ENCODE results near the gene EEF1E1.
A peak's percentile ranks its signal among the peaks of the same experiment; 100 is the strongest.

The EEF1E1 gene

DNA sequence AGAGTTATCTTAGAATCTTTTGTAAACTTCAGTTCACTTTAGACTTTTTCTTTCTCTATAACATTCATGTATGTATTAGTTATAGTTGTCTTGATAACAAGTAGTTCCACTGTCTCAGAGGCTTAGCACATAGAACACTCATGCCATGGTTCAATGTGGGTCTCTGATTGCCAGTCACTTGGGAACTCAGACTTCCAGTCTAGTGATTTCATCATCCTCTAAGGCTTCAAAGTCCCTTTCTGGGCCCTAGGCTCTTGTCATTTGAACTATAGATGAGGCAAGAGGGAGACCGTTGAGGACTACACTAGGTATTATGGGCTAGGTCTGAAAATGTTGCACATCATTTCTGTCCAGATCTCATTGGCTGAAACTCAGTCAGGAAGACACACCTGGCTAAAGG lies 8.4 kb upstream of the EEF1E1 start:
- Histone ChIP-seq H3K23ac (ENCODE audit: low read depth, low read length, poor library complexity) (no peak overlapping the region), H2AFZ (ENCODE audit: low read length) (no peak overlapping the region), H2AK5ac (ENCODE audit: low read depth, low read length) (no peak overlapping the region), H3K4ac (ENCODE audit: low read length) (no peak overlapping the region), H3K14ac (ENCODE audit: low read length) (no peak overlapping the region), H3K27me3 (ENCODE audit: control insufficient read depth in 3 of 3, insufficient read depth in 3 of 3, low read depth in 1 of 3, low read length in 3 of 3) (peaks cover 0 to 15% (median 0%) of the 10 kb centered on the region in 3 experiments), H3K18ac (ENCODE audit: low read length) (no peak overlapping the region), H3K9ac (ENCODE audit: low read depth, low read length, poor library complexity) (no peak overlapping the region), H3K4me2 (ENCODE audit: insufficient read depth, low read length, poor library complexity, severe bottlenecking) (no peak overlapping the region), H2BK15ac (ENCODE audit: low read length) (no peak overlapping the region), H2BK5ac (ENCODE audit: low read length) (no peak overlapping the region), H4K8ac (ENCODE audit: low read depth, low read length) (no peak overlapping the region), H3K4me3 (ENCODE audit: low read length in 2 of 2) (no peak overlapping the region), H3K27ac (replicated peaks; ENCODE audit: low read length) (no peak overlapping the region), H3K79me1 (ENCODE audit: low read depth, low read length) (no peaks in the 10 kb centered on the region), H2BK12ac (ENCODE audit: low read length) (no peak overlapping the region), H3K9me3 (replicated peaks in 1 of 2; ENCODE audit: control insufficient read depth in 2 of 2, insufficient read depth in 1 of 2, low read depth in 1 of 2, low read length in 2 of 2) (no peaks in the 10 kb centered on the region), H4K91ac (ENCODE audit: low read depth, low read length, poor library complexity) (no peak overlapping the region), H3K36me3 (replicated peaks in 1 of 2; ENCODE audit: control insufficient read depth in 2 of 2, insufficient read depth in 2 of 2, low read length in 2 of 2) (no peaks in the 10 kb centered on the region), H3K4me1 (ENCODE audit: control insufficient read depth in 2 of 2, insufficient read depth in 1 of 2, low read depth in 1 of 2, low read length in 2 of 2) (peaks cover 0 to 4% of the 10 kb centered on the region in 2 donors), H2BK120ac (ENCODE audit: low read depth, low read length) (no peak overlapping the region)
- no peak for DNase-seq (ENCODE audit: low spot score)
- no CpG with 5 or more reads among the region's 1 CpG for WGBS, 2 donors (ENCODE audit: extremely low coverage in 2 of 2, insufficient read length in 2 of 2, insufficient replicate concordance in 1 of 2)

DNA sequence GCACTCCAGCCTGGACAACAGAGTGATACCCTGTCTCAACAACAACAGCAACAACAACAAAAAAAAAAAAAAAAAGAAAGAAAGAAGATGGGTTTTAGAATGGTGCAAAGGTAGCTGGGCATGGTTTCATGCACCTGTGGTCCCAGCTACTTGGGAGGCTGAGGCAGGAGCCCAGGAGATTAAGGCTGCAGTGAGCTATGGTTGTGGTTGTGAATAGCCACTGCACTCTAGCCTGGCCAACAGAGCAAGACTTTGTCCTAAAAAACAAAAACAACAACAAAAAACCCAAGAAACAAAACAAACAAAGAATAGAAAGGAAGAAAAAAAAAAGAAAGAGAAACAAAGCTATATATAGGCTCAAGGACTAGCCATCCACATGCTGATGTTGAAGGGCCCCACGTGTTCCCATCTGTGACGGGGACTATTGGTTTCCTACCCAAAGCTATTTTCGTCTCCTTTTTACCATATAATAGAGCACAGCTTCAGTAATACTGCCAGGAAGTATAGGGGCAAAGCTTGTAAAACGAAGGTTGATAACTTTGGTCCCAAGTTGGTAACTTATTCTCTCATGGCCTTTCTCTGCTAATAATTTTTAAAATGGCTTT lies 7.9 kb upstream of the EEF1E1 start:
- peaks cover 0 to 15% (median 0%) of the 10 kb centered on the region in 3 experiments for H3K27me3 ChIP-seq (ENCODE audit: control insufficient read depth in 3 of 3, insufficient read depth in 3 of 3, low read depth in 1 of 3, low read length in 3 of 3)
- no peak overlapping the region for H3K4me2 ChIP-seq (ENCODE audit: insufficient read depth, low read length, poor library complexity, severe bottlenecking)
- H3K9me3 ChIP-seq (replicated peaks in 1 of 2; ENCODE audit: control insufficient read depth in 2 of 2, insufficient read depth in 1 of 2, low read depth in 1 of 2, low read length in 2 of 2), result no peaks in the 10 kb centered on the region
- H2BK15ac ChIP-seq (ENCODE audit: low read length), result no peak overlapping the region
- H2BK5ac ChIP-seq (ENCODE audit: low read length), result no peak overlapping the region
- H3K23ac ChIP-seq (ENCODE audit: low read depth, low read length, poor library complexity), result no peak overlapping the region
- WGBS, 2 donors (ENCODE audit: extremely low coverage in 2 of 2, insufficient read length in 2 of 2, insufficient replicate concordance in 1 of 2), result no CpG with 5 or more reads among the region's 4 CpGs
- H3K4ac ChIP-seq (ENCODE audit: low read length), result no peak overlapping the region
- no peak overlapping the region for H3K14ac ChIP-seq (ENCODE audit: low read length)
- H3K79me1 ChIP-seq (ENCODE audit: low read depth, low read length), result no peaks in the 10 kb centered on the region
- H2BK120ac ChIP-seq (ENCODE audit: low read depth, low read length), result no peak overlapping the region
- H3K9ac ChIP-seq (ENCODE audit: low read depth, low read length, poor library complexity), result no peak overlapping the region
- no peak overlapping the region for H2AFZ ChIP-seq (ENCODE audit: low read length)
- no peak overlapping the region for H3K4me3 ChIP-seq (ENCODE audit: low read length in 2 of 2)
- H3K4me1 ChIP-seq (ENCODE audit: control insufficient read depth in 2 of 2, insufficient read depth in 1 of 2, low read depth in 1 of 2, low read length in 2 of 2), result peaks cover 0 to 4% of the 10 kb centered on the region in 2 donors
- no peak overlapping the region for H2BK12ac ChIP-seq (ENCODE audit: low read length)
- DNase-seq (ENCODE audit: low spot score), result no peak
- no peaks in the 10 kb centered on the region for H3K36me3 ChIP-seq (replicated peaks in 1 of 2; ENCODE audit: control insufficient read depth in 2 of 2, insufficient read depth in 2 of 2, low read length in 2 of 2)
- no peak overlapping the region for H3K18ac ChIP-seq (ENCODE audit: low read length)
- H2AK5ac ChIP-seq (ENCODE audit: low read depth, low read length), result no peak overlapping the region
- no peak overlapping the region for H4K91ac ChIP-seq (ENCODE audit: low read depth, low read length, poor library complexity)
- H3K27ac ChIP-seq (replicated peaks; ENCODE audit: low read length), result no peak overlapping the region
- H4K8ac ChIP-seq (ENCODE audit: low read depth, low read length), result no peak overlapping the region

DNA sequence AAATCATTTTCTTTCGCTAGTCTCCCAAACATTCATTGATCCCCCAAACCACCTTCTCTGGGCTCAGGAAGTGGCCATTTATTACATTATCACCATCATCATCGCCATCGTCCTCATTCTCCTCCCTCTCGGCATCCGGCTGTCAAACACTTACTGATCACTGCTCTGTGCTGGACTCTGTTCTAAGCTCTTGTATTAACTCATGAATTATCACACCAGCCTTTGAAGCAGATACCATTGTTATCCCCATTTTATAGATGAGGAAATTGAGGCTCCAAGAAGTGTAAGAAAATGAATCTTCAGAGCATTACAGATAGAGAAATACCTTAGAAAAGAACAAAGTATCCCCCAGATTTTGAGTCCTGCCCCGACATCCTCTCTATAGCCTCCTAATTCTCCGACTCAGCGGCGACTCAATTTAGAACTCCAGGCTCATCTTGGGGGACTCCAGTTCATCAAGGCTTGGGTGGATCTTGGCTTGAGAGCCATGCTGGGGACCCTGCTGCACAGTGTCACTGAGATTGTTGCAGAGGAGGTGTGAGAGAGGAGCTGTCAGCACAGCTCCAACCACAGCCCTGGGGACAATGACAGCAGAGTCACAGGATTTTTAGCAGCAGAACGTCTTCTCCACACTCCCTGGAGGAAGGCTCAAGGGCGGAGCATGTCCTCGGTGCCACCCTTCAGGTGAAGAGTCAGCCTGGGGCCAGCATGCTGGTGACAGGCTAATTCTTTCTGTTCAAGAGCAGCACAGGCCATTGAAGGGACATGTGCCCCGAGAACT lies 6.6 kb upstream of the EEF1E1 start:
- DNase-seq (ENCODE audit: low spot score), result no peak
- H3K9ac ChIP-seq (ENCODE audit: low read depth, low read length, poor library complexity), result no peak overlapping the region
- no peak overlapping the region for H3K27ac ChIP-seq (replicated peaks; ENCODE audit: low read length)
- no peaks in the 10 kb centered on the region for H3K9me3 ChIP-seq (replicated peaks in 1 of 2; ENCODE audit: control insufficient read depth in 2 of 2, insufficient read depth in 1 of 2, low read depth in 1 of 2, low read length in 2 of 2)
- H3K4me1 ChIP-seq (ENCODE audit: control insufficient read depth in 2 of 2, insufficient read depth in 1 of 2, low read depth in 1 of 2, low read length in 2 of 2), result peaks cover 0 to 4% of the 10 kb centered on the region in 2 donors
- H2BK12ac ChIP-seq (ENCODE audit: low read length), result no peak overlapping the region
- H3K14ac ChIP-seq (ENCODE audit: low read length), result no peak overlapping the region
- H3K27me3 ChIP-seq (ENCODE audit: control insufficient read depth in 3 of 3, insufficient read depth in 3 of 3, low read depth in 1 of 3, low read length in 3 of 3), result peaks cover 0 to 15% (median 0%) of the 10 kb centered on the region in 3 experiments
- no peak overlapping the region for H3K4me2 ChIP-seq (ENCODE audit: insufficient read depth, low read length, poor library complexity, severe bottlenecking)
- H4K8ac ChIP-seq (ENCODE audit: low read depth, low read length), result no peak overlapping the region
- H3K79me1 ChIP-seq (ENCODE audit: low read depth, low read length), result no peaks in the 10 kb centered on the region
- H3K23ac ChIP-seq (ENCODE audit: low read depth, low read length, poor library complexity), result no peak overlapping the region
- H2AK5ac ChIP-seq (ENCODE audit: low read depth, low read length), result no peak overlapping the region
- no peaks in the 10 kb centered on the region for H3K36me3 ChIP-seq (replicated peaks in 1 of 2; ENCODE audit: control insufficient read depth in 2 of 2, insufficient read depth in 2 of 2, low read length in 2 of 2)
- H3K18ac ChIP-seq (ENCODE audit: low read length), result no peak overlapping the region
- H4K91ac ChIP-seq (ENCODE audit: low read depth, low read length, poor library complexity), result no peak overlapping the region
- no peak overlapping the region for H2BK120ac ChIP-seq (ENCODE audit: low read depth, low read length)
- no peak overlapping the region for H2BK5ac ChIP-seq (ENCODE audit: low read length)
- H3K4me3 ChIP-seq (ENCODE audit: low read length in 2 of 2), result no peak overlapping the region
- no CpG with 5 or more reads among the region's 13 CpGs for WGBS, 2 donors (ENCODE audit: extremely low coverage in 2 of 2, insufficient read length in 2 of 2, insufficient replicate concordance in 1 of 2)
- peak overlapping the region; percentile 53 for H2AFZ ChIP-seq (ENCODE audit: low read length)
- H3K4ac ChIP-seq (ENCODE audit: low read length), result no peak overlapping the region
- no peak overlapping the region for H2BK15ac ChIP-seq (ENCODE audit: low read length)

DNA sequence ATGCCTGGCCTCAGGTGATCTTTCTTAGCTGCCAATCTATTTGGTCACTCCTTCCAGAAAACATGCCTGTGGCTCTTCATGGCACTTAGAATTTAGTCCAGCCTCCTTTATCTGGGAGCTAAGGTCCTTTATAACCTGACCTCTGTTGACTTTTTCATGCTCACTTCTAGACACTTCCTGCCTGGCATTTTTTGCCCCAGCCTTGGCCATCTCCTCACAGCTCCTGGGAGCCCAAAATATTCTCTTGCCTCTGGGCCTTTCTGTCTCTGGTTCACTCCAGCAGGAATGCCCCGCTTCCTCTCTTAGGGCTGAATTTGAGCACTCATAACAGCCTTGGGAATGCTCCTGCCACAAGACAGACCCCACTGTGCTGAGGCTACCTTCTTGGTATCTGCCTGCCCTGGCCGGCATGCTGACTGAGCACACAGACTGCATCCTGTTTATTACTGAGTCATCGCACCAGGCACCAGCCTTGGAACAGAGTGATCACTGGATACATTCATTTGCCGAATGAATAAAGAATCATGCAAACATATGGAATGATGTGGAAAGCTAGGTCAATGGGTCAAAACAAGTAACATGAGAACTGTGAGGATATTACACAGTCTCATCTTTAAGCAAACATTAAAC lies 5.8 kb upstream of the EEF1E1 start:
- H4K8ac ChIP-seq (ENCODE audit: low read depth, low read length), result no peak overlapping the region
- peaks cover 0 to 4% of the 10 kb centered on the region in 2 donors for H3K4me1 ChIP-seq (ENCODE audit: control insufficient read depth in 2 of 2, insufficient read depth in 1 of 2, low read depth in 1 of 2, low read length in 2 of 2)
- H3K23ac ChIP-seq (ENCODE audit: low read depth, low read length, poor library complexity), result no peak overlapping the region
- peaks cover 0 to 11% (median 0%) of the 10 kb centered on the region in 3 experiments for H3K27me3 ChIP-seq (ENCODE audit: control insufficient read depth in 3 of 3, insufficient read depth in 3 of 3, low read depth in 1 of 3, low read length in 3 of 3)
- no peak overlapping the region for H3K4me3 ChIP-seq (ENCODE audit: low read length in 2 of 2)
- H3K9ac ChIP-seq (ENCODE audit: low read depth, low read length, poor library complexity), result no peak overlapping the region
- no peak overlapping the region for H2AK5ac ChIP-seq (ENCODE audit: low read depth, low read length)
- H3K18ac ChIP-seq (ENCODE audit: low read length), result no peak overlapping the region
- no peak overlapping the region for H4K91ac ChIP-seq (ENCODE audit: low read depth, low read length, poor library complexity)
- H3K4me2 ChIP-seq (ENCODE audit: insufficient read depth, low read length, poor library complexity, severe bottlenecking), result no peak overlapping the region
- H3K36me3 ChIP-seq (replicated peaks in 1 of 2; ENCODE audit: control insufficient read depth in 2 of 2, insufficient read depth in 2 of 2, low read length in 2 of 2), result no peaks in the 10 kb centered on the region
- DNase-seq (ENCODE audit: low spot score), result no peak
- no peak overlapping the region for H2BK5ac ChIP-seq (ENCODE audit: low read length)
- no peak overlapping the region for H3K27ac ChIP-seq (replicated peaks; ENCODE audit: low read length)
- no peaks in the 10 kb centered on the region for H3K79me1 ChIP-seq (ENCODE audit: low read depth, low read length)
- H3K9me3 ChIP-seq (replicated peaks in 1 of 2; ENCODE audit: control insufficient read depth in 2 of 2, insufficient read depth in 1 of 2, low read depth in 1 of 2, low read length in 2 of 2), result no peaks in the 10 kb centered on the region
- no peak overlapping the region for H3K4ac ChIP-seq (ENCODE audit: low read length)
- no peak overlapping the region for H3K14ac ChIP-seq (ENCODE audit: low read length)
- no peak overlapping the region for H2BK15ac ChIP-seq (ENCODE audit: low read length)
- peak overlapping the region; percentile 46 for H2AFZ ChIP-seq (ENCODE audit: low read length)
- H2BK12ac ChIP-seq (ENCODE audit: low read length), result no peak overlapping the region
- no CpG with 5 or more reads among the region's 4 CpGs for WGBS, 2 donors (ENCODE audit: extremely low coverage in 2 of 2, insufficient read length in 2 of 2, insufficient replicate concordance in 1 of 2)
- H2BK120ac ChIP-seq (ENCODE audit: low read depth, low read length), result no peak overlapping the region

Measured in neuronal stem cell (in vitro differentiated cells).